Measurements from ENCODE around the gene GRIA1. TPM values are rescaled to one million over a fixed set of nuclear protein-coding genes. Genes with fewer than 3 reads are reported as not detected.

Gene GRIA1
- total and polyA plus RNA-seq, 2 of the 4 experiments (the other 2 are of a cell fraction) = 0.48 to 1.3 TPM

DNA sequence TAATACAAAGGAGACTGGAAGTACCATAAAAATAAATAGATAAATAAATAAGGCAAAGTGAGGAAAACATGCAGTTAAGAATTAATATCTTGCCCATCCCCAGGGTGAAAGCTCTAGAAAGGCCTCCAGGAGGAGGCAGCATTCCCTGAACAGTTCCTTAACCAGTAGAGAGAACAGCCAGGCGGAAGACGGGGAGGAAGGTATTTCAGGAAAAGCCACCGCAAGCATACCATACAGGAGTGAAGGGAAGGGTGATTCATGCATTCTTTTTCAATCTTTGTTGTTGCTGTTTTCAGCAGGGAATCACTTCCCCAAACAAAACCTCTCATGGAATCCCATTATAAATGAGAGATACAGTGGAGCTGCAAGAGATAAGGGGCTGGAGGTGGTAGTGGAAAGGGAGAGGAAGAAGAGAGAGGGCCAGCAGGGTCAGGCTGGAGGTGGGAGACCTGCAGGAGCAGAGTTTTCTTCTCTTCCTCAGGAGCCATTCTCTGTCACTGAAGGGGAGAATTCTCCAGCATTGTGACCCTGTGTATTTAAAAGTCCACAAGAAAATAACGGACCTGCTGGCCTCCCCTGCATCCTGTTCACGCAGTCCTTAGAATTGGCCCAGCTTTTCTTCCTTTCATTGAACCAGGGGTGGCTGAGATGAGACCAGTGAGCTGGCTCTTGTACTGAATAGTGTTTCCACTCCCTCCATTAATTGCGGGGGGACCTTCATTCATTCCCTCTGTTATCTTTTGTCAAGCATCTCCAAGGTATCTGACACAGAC is 292.3 kb downstream of the GRIA1 start:
- Histone ChIP-seq H4K20me1 (ENCODE audit: insufficient read depth, low read length) (no peaks in the 10 kb centered on the region), H2AK5ac (ENCODE audit: low read depth, low read length) (no peak overlapping the region), H3K9me1 (ENCODE audit: insufficient read depth, low read length) (no peaks in the 10 kb centered on the region), H2AFZ (replicated peaks; ENCODE audit: low read length, poor library complexity) (no peak overlapping the region), H4K91ac (ENCODE audit: insufficient read depth, low read depth, low read length) (0 out of 2 replicates have a peak overlapping the region, but pooled peaks have one; percentile 4), H3K27ac (ENCODE audit: insufficient read depth, low read length) (no peak overlapping the region), H4K8ac (ENCODE audit: low read depth in 2 of 2, low read length in 2 of 2) (no peak overlapping the region), H2BK5ac (ENCODE audit: low read depth, low read length, poor library complexity, severe bottlenecking) (no peak overlapping the region), H3K9ac (ENCODE audit: low read depth, low read length) (no peak overlapping the region), H2BK120ac (ENCODE audit: low read depth, low read length) (no peak overlapping the region), H3K14ac (replicated peaks; ENCODE audit: low read depth, low read length) (no peak overlapping the region), H2BK20ac (ENCODE audit: low read depth, low read length) (no peak overlapping the region), H3K4ac (ENCODE audit: low read depth, low read length) (no peak overlapping the region), H3K4me1 (ENCODE audit: control insufficient read depth, insufficient read depth, low read length) (no peaks in the 10 kb centered on the region; the same call in 1 of the 2 replicates), H3K36me3 (ENCODE audit: control insufficient read depth, insufficient read depth, low read length) (no peaks in the 10 kb centered on the region), H3K79me1 (ENCODE audit: low read depth in 1 of 2, low read length in 2 of 2) (no peaks in the 10 kb centered on the region), H4K5ac (ENCODE audit: low read depth, low read length) (no peak overlapping the region), H3K4me2 (ENCODE audit: low read depth, low read length) (no peak overlapping the region), H2AK9ac (replicated peaks; ENCODE audit: low read depth, low read length, poor library complexity) (no peak overlapping the region), H2BK15ac (ENCODE audit: low read depth, low read length) (no peak overlapping the region), H3K27me3 (ENCODE audit: control insufficient read depth, insufficient read depth, low read length) (no peaks in the 10 kb centered on the region), H3K4me3 (ENCODE audit: insufficient read depth, low read depth, low read length) (no peak overlapping the region), H3K23ac (ENCODE audit: low read depth, low read length) (no peak overlapping the region), H3K18ac (ENCODE audit: low read depth, low read length) (no peak overlapping the region), H3K56ac (ENCODE audit: extremely low read depth, insufficient read depth, low read length) (no peak overlapping the region), H3K9me3 (ENCODE audit: control insufficient read depth, insufficient read depth, low read length) (no peaks in the 10 kb centered on the region)
- CTCF ChIA-PET = no interaction called here
- ATAC-seq (ENCODE audit: low read depth) = peak; percentile 35
- dilution Hi-C loops (cut with HindIII; ENCODE audit: low sequenced_read_pairs, unreplicated experiment) = no loop called here
- in situ Hi-C loops (cut with MboI; ENCODE audit: low sequenced_read_pairs) = no loop called here
- POLR2A ChIA-PET (ENCODE audit: unreplicated experiment) = no interaction called here
- TF ChIP-seq, protein P1, sequence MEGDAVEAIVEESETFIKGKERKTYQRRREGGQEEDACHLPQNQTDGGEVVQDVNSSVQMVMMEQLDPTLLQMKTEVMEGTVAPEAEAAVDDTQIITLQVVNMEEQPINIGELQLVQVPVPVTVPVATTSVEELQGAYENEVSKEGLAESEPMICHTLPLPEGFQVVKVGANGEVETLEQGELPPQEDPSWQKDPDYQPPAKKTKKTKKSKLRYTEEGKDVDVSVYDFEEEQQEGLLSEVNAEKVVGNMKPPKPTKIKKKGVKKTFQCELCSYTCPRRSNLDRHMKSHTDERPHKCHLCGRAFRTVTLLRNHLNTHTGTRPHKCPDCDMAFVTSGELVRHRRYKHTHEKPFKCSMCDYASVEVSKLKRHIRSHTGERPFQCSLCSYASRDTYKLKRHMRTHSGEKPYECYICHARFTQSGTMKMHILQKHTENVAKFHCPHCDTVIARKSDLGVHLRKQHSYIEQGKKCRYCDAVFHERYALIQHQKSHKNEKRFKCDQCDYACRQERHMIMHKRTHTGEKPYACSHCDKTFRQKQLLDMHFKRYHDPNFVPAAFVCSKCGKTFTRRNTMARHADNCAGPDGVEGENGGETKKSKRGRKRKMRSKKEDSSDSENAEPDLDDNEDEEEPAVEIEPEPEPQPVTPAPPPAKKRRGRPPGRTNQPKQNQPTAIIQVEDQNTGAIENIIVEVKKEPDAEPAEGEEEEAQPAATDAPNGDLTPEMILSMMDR (conservative IDR thresholded peaks at IDR 0.05; ENCODE audit: low read depth, low read length) = 0 out of 2 replicates have a peak, but pooled peaks have one; percentile 21
- TF ChIP-seq RAD21 (IDR thresholded peaks at IDR 0.05; ENCODE audit: low read length) (no peak), POLR2A (IDR thresholded peaks at IDR 0.05; ENCODE audit: low read depth, low read length) (no peak), NFE2L2 (IDR thresholded peaks at IDR 0.05; ENCODE audit: low read depth, low read length) (no peak), MAZ (IDR thresholded peaks at IDR 0.05; ENCODE audit: borderline replicate concordance, low read depth, low read length) (no peak), SMC3 (IDR thresholded peaks at IDR 0.05; ENCODE audit: low read depth, low read length) (no peak)
- intact Hi-C loops (cut with micrococcal nuclease) = no loop called here
- peak; percentile 6 for DNase-seq
- BruUV-seq (replicated peaks) = no TSS peak
- whole genome bisulfite sequencing, 2 experiments (ENCODE audit: extremely low coverage in 2 of 2, insufficient read length in 1 of 2) = no CpG with 5 or more reads among the region's 6 CpGs
